Natural killer cell (primary cell): ENCODE measurements around the gene SRRT. TPM values are rescaled to one million over a fixed set of nuclear protein-coding genes. Genes with fewer than 3 reads are reported as not detected.

Experiments used
- ATAC-seq, 3 donors: fragments of 150-1000 bp in 2 of 3; fragments of 200-7000 bp in 1 of 3; cut with Tn5 transposase; 1 replicate in 1 of 3; 2 replicates in 2 of 3; pipeline ENCODE4 v1.10.0; 2021; ENCODE audit warnings: mild to moderate bottlenecking in 2 of 3, moderate library complexity in 2 of 3
- DNase-seq, 2 donors: peaks; one replicate each; pipeline versions ENCODE4 v3.0.0 to v3.0.0-alpha.2; 2013 to 2021; ENCODE audit warnings: mixed read lengths in 1 of 2
- H3K27ac ChIP-seq: one replicate; pipeline ENCODE4 v1.5.1; 2013; ENCODE audit warnings: mild to moderate bottlenecking, low read length
- H3K27me3 ChIP-seq: one replicate; pipeline ENCODE4 v1.6.1; 2013; ENCODE audit warnings: low read length; ENCODE audit not compliant: control insufficient read depth, insufficient read depth
- H3K36me3 ChIP-seq: one replicate; pipeline ENCODE4 v1.6.1; 2013; ENCODE audit warnings: low read length; ENCODE audit not compliant: control insufficient read depth, insufficient read depth
- H3K4me1 ChIP-seq: one replicate; pipeline ENCODE4 v1.6.1; 2013; ENCODE audit warnings: low read length; ENCODE audit not compliant: control insufficient read depth, insufficient read depth
- H3K4me3 ChIP-seq: one replicate; pipeline ENCODE4 v1.5.1; 2013; ENCODE audit warnings: low read length
- H3K9me3 ChIP-seq: one replicate; pipeline ENCODE4 v1.6.1; 2013; ENCODE audit warnings: low read length; ENCODE audit not compliant: control insufficient read depth, insufficient read depth
- H3K27ac Mint-ChIP-seq, 2 donors: one replicate each; pipeline ENCODE4 v1.8.0; 2022; ENCODE audit warnings: mild to moderate bottlenecking in 2 of 2, mixed read lengths in 2 of 2, moderate library complexity in 1 of 2
- H3K27me3 Mint-ChIP-seq, 2 donors: one replicate each; pipeline ENCODE4 v1.8.0; 2022; ENCODE audit warnings: low read depth in 2 of 2, mixed read lengths in 2 of 2
- H3K36me3 Mint-ChIP-seq: one replicate; pipeline ENCODE4 v1.8.0; 2022; ENCODE audit warnings: mixed read lengths
- H3K4me1 Mint-ChIP-seq, 2 donors: one replicate each; pipeline ENCODE4 v1.8.0; 2022; ENCODE audit warnings: mixed read lengths in 2 of 2
- H3K4me3 Mint-ChIP-seq: one replicate; pipeline ENCODE4 v1.8.0; 2022; ENCODE audit warnings: mild to moderate bottlenecking, moderate library complexity, mixed read lengths
- H3K9me3 Mint-ChIP-seq, 2 donors: one replicate each; pipeline ENCODE4 v1.8.0; 2022; ENCODE audit warnings: mixed read lengths in 2 of 2
- CTCF ChIP-seq: fragments of 200-600 bp; IDR thresholded peaks from one replicate; pipeline ENCODE4 v1.8.0; 2022; ENCODE audit warnings: antibody characterized with exemption
- WGBS: methylation state at CpG from one replicate; pipeline ENCODE4 v1.1.7; 2013; ENCODE audit warnings: missing lambda C conversion rate; ENCODE audit not compliant: insufficient coverage; 5-methylcytosine and 5-hydroxymethylcytosine counted together
- intact Hi-C: fragments of 100-400 bp; cut with micrococcal nuclease; formaldehyde crosslinking; loops from one replicate; pipeline ENCODE4 v1.14.2; 2022
- total RNA-seq, 4 donors: library from RNA; stranded (reverse); fragments of 120-200 nt in 1 of 4; gene quantifications; one replicate each; pipeline versions ENCODE4 v1.2.3 to v1.2.4, GENCODE V29; 2013 to 2022

Gene SRRT
- total RNA-seq, 3 donors from 2014 or later (not counting 1 experiment from before 2014, with no cell fraction given): 281 to 307 (median 288) TPM

GRCh38 chr7:100860702-100861615 lies 13.9 kb upstream of the SRRT start:
- no peaks in the 10 kb centered on the region for H3K36me3 Mint-ChIP-seq
- H3K36me3 ChIP-seq: peaks cover 37% of the 10 kb centered on the region
- no peak overlapping the region for H3K27ac ChIP-seq
- H3K27ac Mint-ChIP-seq: no peak overlapping the region
- intact Hi-C loops: no loop called here
- H3K4me3 ChIP-seq: no peak overlapping the region
- peaks cover 6% of the 10 kb centered on the region for H3K4me1 ChIP-seq
- no peak for TF ChIP-seq CTCF
- H3K27me3 ChIP-seq: no peaks in the 10 kb centered on the region
- no peaks in the 10 kb centered on the region for H3K27me3 Mint-ChIP-seq
- no peak for ATAC-seq
- no peaks in the 10 kb centered on the region for H3K9me3 Mint-ChIP-seq
- 96% methylated on average over 18 of the region's 18 CpGs for WGBS
- H3K4me3 Mint-ChIP-seq: no peak overlapping the region
- peaks cover 0 to 4% of the 10 kb centered on the region in 2 donors for H3K4me1 Mint-ChIP-seq
- DNase-seq: no peak
- H3K9me3 ChIP-seq: no peaks in the 10 kb centered on the region

- TF ChIP-seq CTCF: no peak
- H3K36me3 ChIP-seq: peaks cover 37% of the 10 kb centered on the region
- DNase-seq (peak in 1 of 2 donors; percentile 2), ATAC-seq (no peak)
- no peaks in the 10 kb centered on the region for H3K9me3 ChIP-seq
- no peak overlapping the region for H3K4me3 Mint-ChIP-seq
- peaks cover 0 to 8% of the 10 kb centered on the region in 2 donors for H3K4me1 Mint-ChIP-seq
- H3K27ac ChIP-seq: no peak overlapping the region
- H3K27me3 ChIP-seq: no peaks in the 10 kb centered on the region
- no peaks in the 10 kb centered on the region for H3K36me3 Mint-ChIP-seq
- no peak overlapping the region for H3K27ac Mint-ChIP-seq
- peaks cover 10% of the 10 kb centered on the region for H3K4me1 ChIP-seq
- H3K27me3 Mint-ChIP-seq: peaks cover 0 to 3% of the 10 kb centered on the region in 2 donors
- H3K4me3 ChIP-seq: no peak overlapping the region
- H3K9me3 Mint-ChIP-seq: no peaks in the 10 kb centered on the region
- 96% methylated on average over 14 of the region's 14 CpGs for WGBS
- intact Hi-C loops: no loop called here
Measured at GRCh38 chr7:100861616-100861985, 13.3 kb upstream of the SRRT start.

GRCh38 chr7:100863406-100863950 lies 11.4 kb upstream of the SRRT start:
- ATAC-seq (no peak), DNase-seq (no peak)
- H3K4me1 Mint-ChIP-seq: peaks cover 0 to 11% of the 10 kb centered on the region in 2 donors
- H3K27me3 ChIP-seq: peaks cover 9% of the 10 kb centered on the region
- no peak overlapping the region for H3K27ac ChIP-seq
- no peaks in the 10 kb centered on the region for H3K9me3 Mint-ChIP-seq
- no peaks in the 10 kb centered on the region for H3K36me3 Mint-ChIP-seq
- peaks cover 32% of the 10 kb centered on the region for H3K36me3 ChIP-seq
- H3K4me3 Mint-ChIP-seq: no peak overlapping the region
- intact Hi-C loops: no loop called here
- no peak overlapping the region for H3K4me3 ChIP-seq
- WGBS: 52% methylated on average over 10 of the region's 10 CpGs
- H3K27ac Mint-ChIP-seq: no peak overlapping the region
- peaks cover 0 to 9% of the 10 kb centered on the region in 2 donors for H3K27me3 Mint-ChIP-seq
- H3K4me1 ChIP-seq: peaks cover 20% of the 10 kb centered on the region
- H3K9me3 ChIP-seq: no peaks in the 10 kb centered on the region
- TF ChIP-seq CTCF: no peak
